GM12801 (cell line): ENCODE results near the gene NCKAP1.

ENCODE experiments used
- TF ChIP-seq, protein P1 (sequence below): IDR thresholded peaks from one replicate; pipeline ENCODE4 v1.5.1; 2011; ENCODE audit warnings: control low read depth; ENCODE audit not compliant: insufficient read length; ENCODE audit errors: extremely low read depth

Gene NCKAP1

DNA sequence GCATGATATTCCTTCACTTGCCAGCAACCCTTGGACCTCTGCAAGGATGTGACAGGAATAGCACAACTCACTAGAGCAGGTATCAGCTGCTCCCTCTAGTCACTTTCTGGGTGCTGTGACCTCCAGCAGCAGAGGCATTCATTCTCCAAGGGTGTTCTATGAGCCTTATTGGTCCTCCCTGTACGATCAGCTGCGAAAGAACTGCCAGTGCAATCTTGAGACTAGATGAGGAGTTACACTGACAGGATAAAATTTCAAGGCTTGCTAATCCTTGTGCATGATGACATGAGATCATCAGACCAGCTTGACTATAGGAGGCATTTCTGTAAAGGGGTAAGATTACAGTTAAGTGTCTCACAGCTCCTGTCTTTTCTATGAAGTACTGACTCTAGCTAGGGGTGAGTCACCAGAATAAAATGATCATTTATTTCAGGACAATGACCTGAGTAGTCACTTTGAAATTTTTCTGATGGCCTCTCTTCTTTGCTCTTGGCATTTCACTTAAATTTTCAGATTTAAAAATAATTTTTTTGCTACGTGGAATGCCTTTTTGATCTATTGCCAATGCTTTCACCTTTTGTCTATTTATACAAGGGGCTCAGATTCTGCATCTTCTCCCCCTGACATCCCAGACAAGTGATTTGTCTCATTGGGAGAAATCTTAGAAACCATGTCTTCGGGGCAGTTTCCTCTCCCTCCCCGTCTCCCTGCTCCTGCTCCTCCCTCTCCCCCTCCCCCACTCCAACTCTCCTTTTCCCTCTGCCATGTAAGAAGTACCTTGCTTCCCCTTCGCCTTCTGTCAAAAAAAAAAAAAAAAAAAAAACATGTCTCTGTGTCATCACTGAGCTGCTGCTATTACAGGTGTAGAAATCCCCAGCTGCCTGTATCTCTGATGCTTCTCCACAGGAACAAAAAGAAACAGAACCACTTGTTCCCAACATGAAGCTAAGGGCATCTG is 122.6 kb downstream of the NCKAP1 start:
- TF ChIP-seq, protein P1, sequence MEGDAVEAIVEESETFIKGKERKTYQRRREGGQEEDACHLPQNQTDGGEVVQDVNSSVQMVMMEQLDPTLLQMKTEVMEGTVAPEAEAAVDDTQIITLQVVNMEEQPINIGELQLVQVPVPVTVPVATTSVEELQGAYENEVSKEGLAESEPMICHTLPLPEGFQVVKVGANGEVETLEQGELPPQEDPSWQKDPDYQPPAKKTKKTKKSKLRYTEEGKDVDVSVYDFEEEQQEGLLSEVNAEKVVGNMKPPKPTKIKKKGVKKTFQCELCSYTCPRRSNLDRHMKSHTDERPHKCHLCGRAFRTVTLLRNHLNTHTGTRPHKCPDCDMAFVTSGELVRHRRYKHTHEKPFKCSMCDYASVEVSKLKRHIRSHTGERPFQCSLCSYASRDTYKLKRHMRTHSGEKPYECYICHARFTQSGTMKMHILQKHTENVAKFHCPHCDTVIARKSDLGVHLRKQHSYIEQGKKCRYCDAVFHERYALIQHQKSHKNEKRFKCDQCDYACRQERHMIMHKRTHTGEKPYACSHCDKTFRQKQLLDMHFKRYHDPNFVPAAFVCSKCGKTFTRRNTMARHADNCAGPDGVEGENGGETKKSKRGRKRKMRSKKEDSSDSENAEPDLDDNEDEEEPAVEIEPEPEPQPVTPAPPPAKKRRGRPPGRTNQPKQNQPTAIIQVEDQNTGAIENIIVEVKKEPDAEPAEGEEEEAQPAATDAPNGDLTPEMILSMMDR = no peak

DNA sequence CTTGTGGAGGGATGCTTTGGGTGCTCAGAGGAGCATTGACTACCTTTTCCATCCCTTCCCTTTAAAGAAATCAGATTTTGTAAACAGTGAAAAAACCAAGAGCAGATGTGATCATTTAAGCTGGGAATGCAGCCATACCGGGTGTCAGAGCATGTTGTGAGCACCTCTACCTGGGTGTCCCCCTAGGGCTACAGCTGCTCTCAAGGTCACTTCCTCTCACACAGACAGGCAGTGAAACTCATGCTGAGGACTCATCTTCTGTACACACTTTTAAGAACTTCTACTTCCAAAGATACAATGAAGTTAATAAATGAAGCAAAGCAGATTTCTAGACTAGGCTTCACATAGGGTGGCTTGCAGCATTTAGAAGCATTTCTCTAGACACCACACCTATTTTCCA is 123.4 kb downstream of the NCKAP1 start:
- TF ChIP-seq, protein P1 = no peak

DNA sequence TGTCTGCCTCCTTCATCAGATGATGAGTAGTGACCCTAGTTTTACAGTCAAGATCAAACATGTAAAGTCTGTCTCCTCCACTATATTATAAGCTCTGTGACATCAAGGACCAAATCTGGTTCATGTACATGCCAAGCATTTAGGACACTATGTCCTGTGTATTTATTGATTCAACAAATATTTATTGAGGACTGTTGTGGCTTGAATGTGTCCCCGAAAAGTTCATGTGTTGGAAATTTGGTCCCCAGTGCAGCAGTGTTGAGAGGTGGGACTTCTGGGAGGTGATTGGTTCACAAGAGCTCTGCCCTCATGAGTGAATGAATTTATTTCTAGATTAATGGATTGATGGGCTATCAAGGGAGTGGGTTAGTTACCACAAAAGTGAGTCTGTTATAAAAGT is 125.2 kb downstream of the NCKAP1 start:
- TF ChIP-seq, protein P1 = no peak

DNA sequence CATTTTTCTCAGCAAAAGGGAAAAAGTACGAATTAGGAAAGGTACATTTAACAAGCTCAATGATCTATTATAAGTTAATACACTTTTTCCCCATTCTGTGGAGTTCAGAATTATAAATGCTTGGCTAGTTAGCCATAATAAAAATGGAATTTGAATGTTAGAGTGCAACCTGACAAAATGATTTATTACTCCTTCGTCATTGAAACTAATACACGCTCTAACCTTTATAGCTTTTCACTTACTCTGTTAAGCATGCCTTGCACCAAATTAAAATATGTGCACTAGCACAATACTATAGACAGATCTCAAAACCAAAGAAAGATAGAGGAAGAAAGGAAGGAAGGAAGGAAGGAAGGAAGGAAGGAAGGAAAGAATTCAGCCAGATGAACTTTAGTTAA is 125.7 kb downstream of the NCKAP1 start:
- TF ChIP-seq, protein P1 = no peak

DNA sequence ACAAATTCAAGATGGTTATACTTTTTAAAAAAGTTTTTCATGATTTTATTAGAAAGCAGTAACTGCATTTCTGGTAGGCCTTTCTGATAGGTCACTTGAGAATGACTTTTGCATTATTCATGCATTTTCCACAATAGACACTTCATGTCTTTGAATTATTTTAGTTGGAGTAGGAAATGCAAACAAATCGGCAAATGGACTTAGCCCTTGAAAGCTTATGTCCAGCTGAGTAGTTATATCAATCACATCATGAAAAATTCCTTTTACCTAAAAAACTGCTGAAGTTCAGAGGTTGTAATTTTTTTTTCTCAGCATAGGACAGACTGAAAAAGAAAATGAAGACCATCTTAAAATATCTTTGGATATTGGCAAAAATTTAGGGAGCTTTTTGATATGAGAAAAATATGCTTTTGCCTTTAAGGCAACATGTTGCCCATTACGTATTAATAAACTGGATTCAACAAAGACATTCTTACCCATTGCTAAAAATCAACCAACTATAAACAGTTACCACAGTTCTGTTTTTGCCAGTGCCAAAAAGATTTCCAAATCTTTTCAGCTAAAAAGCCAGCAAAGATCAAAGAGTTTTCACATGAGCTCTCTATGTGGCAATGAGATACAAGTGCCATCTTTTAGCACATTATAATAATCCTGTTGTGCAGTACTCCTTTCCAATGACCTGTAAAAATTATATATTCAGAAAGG is 126.3 kb downstream of the NCKAP1 start:
- TF ChIP-seq, protein P1 = no peak

DNA sequence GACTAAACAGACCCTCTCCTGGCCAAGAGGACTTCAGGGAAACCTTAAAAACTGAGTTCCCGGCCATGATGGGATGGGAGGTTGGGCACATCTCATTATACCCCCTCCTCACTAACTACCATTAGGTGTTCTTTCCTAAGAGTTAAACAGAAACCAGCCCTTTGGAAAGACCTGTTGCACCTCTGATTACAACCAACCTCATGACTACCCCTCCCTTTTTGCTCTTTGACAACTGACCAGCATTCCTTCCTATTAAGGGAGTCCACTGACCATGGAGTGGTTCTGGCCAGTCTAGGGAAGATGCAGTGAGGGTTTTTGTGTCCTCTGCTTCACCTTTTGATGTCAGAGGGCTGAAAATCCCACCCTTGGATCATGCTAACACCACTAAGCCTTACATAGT is 127.3 kb downstream of the NCKAP1 start:
- TF ChIP-seq, protein P1 = no peak

DNA sequence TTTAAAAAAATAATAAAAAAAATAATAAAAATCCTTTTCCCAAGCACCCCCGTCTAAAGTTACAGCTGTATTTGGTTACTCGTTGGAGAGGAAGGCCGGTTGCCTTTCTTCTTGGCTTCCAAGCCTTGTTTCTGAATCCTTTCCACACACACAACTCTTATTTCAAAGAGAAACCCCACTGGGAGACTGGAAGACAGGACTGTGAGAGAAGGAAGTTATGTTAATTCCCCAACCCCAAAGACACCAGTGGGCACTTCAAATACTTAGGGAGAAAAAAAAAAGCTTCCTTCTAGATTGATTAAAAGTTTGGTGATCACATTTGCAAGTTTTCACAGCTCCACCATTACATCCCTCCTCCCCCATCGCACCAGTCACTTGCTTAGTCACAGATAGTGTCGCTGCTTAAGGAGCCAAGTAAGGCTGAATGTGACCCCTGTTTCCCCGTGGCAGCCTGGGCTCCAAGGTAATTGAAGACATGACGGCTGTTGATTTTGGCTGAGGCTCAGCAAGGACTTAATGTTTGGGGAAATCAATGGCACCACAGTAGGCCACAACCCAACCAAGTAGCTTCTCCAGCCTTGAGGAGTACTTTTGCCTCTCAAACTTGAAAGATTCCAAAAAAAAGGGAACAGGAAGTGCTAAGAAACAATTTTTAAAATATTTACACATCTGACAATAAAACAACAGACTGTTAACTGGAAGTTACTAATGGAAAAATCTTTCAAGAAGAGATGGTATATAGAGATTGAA is 131.0 kb downstream of the NCKAP1 start:
- TF ChIP-seq, protein P1 = no peak
